SK-N-SH treated with all-trans-retinoic acid at 6 μM for 48 hours (cell line): ENCODE measurements around the gene CDC42BPB.

Source experiments
- ATAC-seq: fragments of 200-7000 bp; cut with Tn5 transposase; 3 replicates; pipeline ENCODE4 v1.9.1; 2020; ENCODE audit warnings: mild to moderate bottlenecking, moderate library complexity
- ARNTL ChIP-seq: fragments of 450-650 bp; formaldehyde crosslinking; IDR thresholded peaks from 2 replicates; pipeline ENCODE4 v1.5.0; 2020; ENCODE audit warnings: low read depth, mild to moderate bottlenecking, moderate library complexity, borderline replicate concordance
- CREB5 ChIP-seq: fragments of 250-450 bp; sonication (Bioruptor Pico); IDR thresholded peaks from 2 replicates; pipeline ENCODE4 v1.5.1; 2020; ENCODE audit warnings: low read depth, mild to moderate bottlenecking, moderate library complexity
- CSDC2 ChIP-seq: fragments of 250-450 bp; sonication (Bioruptor Pico); IDR thresholded peaks from 2 replicates; pipeline ENCODE4 v1.5.0; 2020; ENCODE audit warnings: mild to moderate bottlenecking, moderate library complexity
- CSRNP3 ChIP-seq: fragments of 250-450 bp; sonication (Bioruptor Pico); IDR thresholded peaks from 2 replicates; pipeline ENCODE4 v1.5.1; 2021; ENCODE audit warnings: mild to moderate bottlenecking, moderate library complexity
- ESRRG ChIP-seq: fragments of 250-450 bp; sonication (Bioruptor Pico); IDR thresholded peaks from 2 replicates; pipeline ENCODE4 v1.6.1; 2021; ENCODE audit warnings: mild to moderate bottlenecking
- GLIS3 ChIP-seq: fragments of 250-450 bp; sonication (Bioruptor Pico); IDR thresholded peaks from 2 replicates; pipeline ENCODE4 v1.5.0; 2020; ENCODE audit warnings: mild to moderate bottlenecking, moderate library complexity
- OSR1 ChIP-seq: fragments of 250-450 bp; sonication (Bioruptor Pico); IDR thresholded peaks from 2 replicates; pipeline ENCODE4 v1.8.0; 2022; ENCODE audit warnings: moderate library complexity, mild to moderate bottlenecking, inconsistent platforms
- PATZ1 ChIP-seq: fragments of 250-450 bp; sonication (Bioruptor Pico); IDR thresholded peaks from 2 replicates; pipeline ENCODE4 v1.8.0; 2020; ENCODE audit warnings: mild to moderate bottlenecking, moderate library complexity, borderline replicate concordance
- POU6F1 ChIP-seq: fragments of 250-450 bp; sonication (Bioruptor Pico); IDR thresholded peaks from 2 replicates; pipeline ENCODE4 v1.8.0; 2021; ENCODE audit warnings: low read depth, mild to moderate bottlenecking, moderate library complexity, borderline replicate concordance
- TCF4 ChIP-seq: fragments of 250-450 bp; sonication (Bioruptor Pico); IDR thresholded peaks from 2 replicates; pipeline ENCODE4 v1.8.0; 2021; ENCODE audit warnings: mild to moderate bottlenecking, moderate library complexity, borderline replicate concordance
- TOX ChIP-seq: fragments of 250-450 bp; sonication (Bioruptor Pico); IDR thresholded peaks from 2 replicates; pipeline ENCODE4 v1.8.0; 2021; ENCODE audit warnings: mild to moderate bottlenecking, moderate library complexity, borderline replicate concordance
- TSHZ2 ChIP-seq: fragments of 250-450 bp; sonication (Bioruptor Pico); IDR thresholded peaks from 2 replicates; pipeline ENCODE4 v1.5.0; 2020; ENCODE audit warnings: mild to moderate bottlenecking, moderate library complexity
- ZC3H10 ChIP-seq: fragments of 250-450 bp; sonication (Bioruptor Pico); IDR thresholded peaks from 2 replicates; pipeline ENCODE4 v1.5.1; 2021; ENCODE audit warnings: mild to moderate bottlenecking, moderate library complexity
- ZFP3 ChIP-seq: fragments of 250-450 bp; sonication (Bioruptor Pico); IDR thresholded peaks from 2 replicates; pipeline ENCODE4 v1.5.0; 2020; ENCODE audit warnings: mild to moderate bottlenecking, moderate library complexity
- ZFP30 ChIP-seq: fragments of 450-650 bp; formaldehyde crosslinking; IDR thresholded peaks from 2 replicates; pipeline ENCODE4 v1.5.0; 2022; ENCODE audit warnings: mild to moderate bottlenecking, moderate library complexity
- ZNF565 ChIP-seq: fragments of 450-650 bp; formaldehyde crosslinking; conservative IDR thresholded peaks from 2 replicates; pipeline ENCODE4 v1.5.0; 2020; ENCODE audit warnings: low read depth, mild to moderate bottlenecking, moderate library complexity
- ZNF70 ChIP-seq: fragments of 450-650 bp; formaldehyde crosslinking; IDR thresholded peaks from 2 replicates; pipeline ENCODE4 v1.5.0; 2020; ENCODE audit warnings: mild to moderate bottlenecking, moderate library complexity

CDC42BPB gene

GRCh38 chr14:102891556-102891955 is 165.8 kb downstream of the CDC42BPB start (continued):
- TF ChIP-seq CREB5 (CRISPR knock-in tag) = no peak
- no peak for TF ChIP-seq GLIS3 (CRISPR knock-in tag)
- TF ChIP-seq ZNF70 = no peak
- no peak for TF ChIP-seq ZNF565
- TF ChIP-seq ARNTL = no peak

- TF ChIP-seq PATZ1 (no peak), CREB5 (CRISPR knock-in tag) (no peak), ZFP30 (no peak), OSR1 (CRISPR knock-in tag) (no peak), POU6F1 (CRISPR knock-in tag) (no peak), CSRNP3 (CRISPR knock-in tag) (no peak), TSHZ2 (CRISPR knock-in tag) (no peak), ESRRG (CRISPR knock-in tag) (no peak), ZNF565 (no peak), TCF4 (CRISPR knock-in tag) (no peak)
- TF ChIP-seq, all 23 proteins: peak for 0
Measured at GRCh38 chr14:102891111-102891510, 166.2 kb downstream of the CDC42BPB start.

GRCh38 chr14:102889615-102890014 is 167.7 kb downstream of the CDC42BPB start:
- no peak for ATAC-seq
- no peak for TF ChIP-seq ZC3H10 (CRISPR knock-in tag)
- no peak for TF ChIP-seq OSR1 (CRISPR knock-in tag)
- no peak for TF ChIP-seq TOX (CRISPR knock-in tag)

More at GRCh38 chr14:102891111-102891510, 166.2 kb downstream of the CDC42BPB start:
- no peak for ATAC-seq

GRCh38 chr14:102888748-102889147 is 168.6 kb downstream of the CDC42BPB start:
- no peak for ATAC-seq
- TF ChIP-seq TCF4 (CRISPR knock-in tag) = no peak
- TF ChIP-seq CSRNP3 (CRISPR knock-in tag) = no peak
- TF ChIP-seq ZC3H10 (CRISPR knock-in tag) = no peak
- TF ChIP-seq ZFP30 = no peak
- no peak for TF ChIP-seq ZNF565
- TF ChIP-seq CSDC2 (CRISPR knock-in tag) = no peak
- TF ChIP-seq ZFP3 (CRISPR knock-in tag) = no peak
- TF ChIP-seq CREB5 (CRISPR knock-in tag) = no peak
- no peak for TF ChIP-seq POU6F1 (CRISPR knock-in tag)
- TF ChIP-seq PATZ1 = no peak
